GM20000 (cell line): ENCODE measurements around the gene NEK3.
"Not testable (repeated sequence)": the region's sequence is repeated elsewhere in the genome, so short reads cannot be mapped to it uniquely, and the experiment has no call there.

ENCODE experiments used
- DNase-seq: peaks from one replicate; pipeline ENCODE4 v3.0.0; 2012; ENCODE audit warnings: low spot score
- TF ChIP-seq, protein P1 (sequence below): IDR thresholded peaks from 2 replicates; pipeline ENCODE4 v1.5.1; 2012; ENCODE audit warnings: mild to moderate bottlenecking, control low read depth; ENCODE audit errors: extremely low read depth, missing control alignments

NEK3 gene

DNA sequence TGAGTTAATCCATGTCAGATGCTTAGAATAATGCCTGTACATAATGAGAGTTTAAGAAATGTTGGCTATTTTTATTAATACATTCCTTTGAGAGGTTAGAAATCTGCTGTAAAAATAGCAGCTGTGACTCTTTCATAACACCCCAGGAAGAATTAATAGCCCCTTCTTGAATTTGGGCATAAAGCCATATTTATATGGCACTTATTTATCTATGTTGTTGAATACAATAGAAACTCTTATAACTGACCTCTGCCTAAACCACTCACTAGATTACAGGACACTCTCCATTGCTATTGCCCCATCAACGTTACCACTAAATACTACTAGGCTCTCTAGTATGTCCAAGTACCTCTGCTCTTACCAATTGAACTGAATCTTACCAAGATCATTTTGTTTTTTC is 46.8 kb downstream of the NEK3 start:
- DNase-seq, result no peak
- TF ChIP-seq, protein P1, sequence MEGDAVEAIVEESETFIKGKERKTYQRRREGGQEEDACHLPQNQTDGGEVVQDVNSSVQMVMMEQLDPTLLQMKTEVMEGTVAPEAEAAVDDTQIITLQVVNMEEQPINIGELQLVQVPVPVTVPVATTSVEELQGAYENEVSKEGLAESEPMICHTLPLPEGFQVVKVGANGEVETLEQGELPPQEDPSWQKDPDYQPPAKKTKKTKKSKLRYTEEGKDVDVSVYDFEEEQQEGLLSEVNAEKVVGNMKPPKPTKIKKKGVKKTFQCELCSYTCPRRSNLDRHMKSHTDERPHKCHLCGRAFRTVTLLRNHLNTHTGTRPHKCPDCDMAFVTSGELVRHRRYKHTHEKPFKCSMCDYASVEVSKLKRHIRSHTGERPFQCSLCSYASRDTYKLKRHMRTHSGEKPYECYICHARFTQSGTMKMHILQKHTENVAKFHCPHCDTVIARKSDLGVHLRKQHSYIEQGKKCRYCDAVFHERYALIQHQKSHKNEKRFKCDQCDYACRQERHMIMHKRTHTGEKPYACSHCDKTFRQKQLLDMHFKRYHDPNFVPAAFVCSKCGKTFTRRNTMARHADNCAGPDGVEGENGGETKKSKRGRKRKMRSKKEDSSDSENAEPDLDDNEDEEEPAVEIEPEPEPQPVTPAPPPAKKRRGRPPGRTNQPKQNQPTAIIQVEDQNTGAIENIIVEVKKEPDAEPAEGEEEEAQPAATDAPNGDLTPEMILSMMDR, result no peak

DNA sequence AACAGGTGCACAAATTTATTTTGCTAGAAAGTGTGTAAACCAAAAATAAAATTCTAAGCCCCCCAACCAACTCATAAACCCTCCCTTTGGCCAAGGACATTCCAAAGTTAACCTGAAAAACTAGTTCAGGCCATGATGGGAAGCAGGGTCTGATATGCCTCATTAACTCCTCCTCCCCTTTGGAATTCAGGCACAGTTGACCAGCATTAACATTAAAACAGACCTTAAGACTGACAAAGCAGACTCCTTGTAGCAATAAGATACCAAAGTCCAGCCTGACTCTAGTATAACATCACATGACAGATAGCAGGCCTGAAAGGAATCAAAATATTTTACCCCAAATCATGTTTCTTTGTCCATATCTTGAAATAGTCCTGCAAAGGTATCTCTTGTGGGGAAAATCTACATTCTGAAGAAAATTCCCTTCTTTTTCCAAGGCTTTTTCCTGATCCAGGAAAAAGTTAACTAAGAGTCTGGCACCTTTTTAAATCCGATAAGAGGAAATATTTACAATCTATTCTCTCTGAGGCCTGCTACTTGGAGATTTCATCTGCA is 50.2 kb downstream of the NEK3 start:
- DNase-seq, result no peak
- TF ChIP-seq, protein P1, result no peak

DNA sequence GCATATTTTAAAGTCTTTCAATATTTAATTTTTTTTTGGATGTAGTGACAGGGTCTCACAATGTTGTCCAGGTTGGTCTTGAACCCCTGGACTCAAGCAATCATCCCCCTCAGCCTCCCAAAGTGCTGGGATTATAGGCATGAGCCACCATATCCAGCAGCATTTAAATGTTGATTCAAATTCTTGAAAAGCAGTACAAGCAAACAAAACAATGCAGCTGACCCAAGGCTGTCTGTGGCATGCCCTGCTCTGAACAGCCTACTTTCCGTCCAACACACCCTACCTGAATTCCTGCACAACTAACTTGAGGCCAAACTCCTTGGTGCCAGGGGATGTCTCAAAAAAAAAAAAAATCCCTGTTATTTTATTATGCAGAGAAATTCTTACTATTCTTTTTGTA is 53.6 kb downstream of the NEK3 start:
- DNase-seq, result no peak
- TF ChIP-seq, protein P1, result no peak

DNA sequence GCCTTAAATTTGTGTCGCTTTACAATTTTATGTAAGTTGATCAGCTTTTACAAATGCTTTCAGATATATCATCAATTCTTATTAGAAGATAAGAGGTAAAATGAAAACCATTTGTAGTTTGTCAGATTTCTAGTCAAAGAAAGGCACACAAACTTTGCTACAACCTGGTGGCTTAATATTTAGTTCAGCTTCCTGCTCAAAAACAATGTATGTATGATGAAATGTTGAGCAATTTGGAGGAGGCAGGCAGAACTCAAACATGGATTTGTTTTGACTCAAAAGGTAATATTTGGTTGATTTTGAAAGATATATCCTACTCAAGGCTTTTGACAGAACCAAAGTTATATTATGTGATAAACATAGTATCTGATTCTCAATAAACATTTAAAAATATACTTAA is 54.8 kb downstream of the NEK3 start:
- DNase-seq, result no peak
- TF ChIP-seq, protein P1, result no peak

DNA sequence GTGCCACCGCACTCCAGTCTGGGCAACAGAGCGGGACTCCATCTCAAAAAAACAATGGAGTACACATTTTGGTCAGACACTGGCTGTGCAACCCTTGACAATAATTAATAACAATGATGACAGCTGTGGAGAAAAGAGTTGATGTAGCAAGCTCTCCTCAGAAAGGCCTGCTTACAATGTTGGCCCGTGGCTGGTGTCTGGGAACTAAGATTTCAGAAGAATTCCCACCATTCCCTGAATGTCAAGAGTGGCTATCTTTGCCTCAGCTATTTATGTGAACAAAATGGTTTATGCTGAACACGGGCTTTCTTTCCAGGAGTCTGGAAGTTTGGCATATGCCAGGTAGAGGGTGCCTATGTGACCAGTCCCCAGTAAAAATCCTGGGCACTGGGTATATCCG is 56.0 kb downstream of the NEK3 start:
- TF ChIP-seq, protein P1, result no peak
- DNase-seq, result no peak

DNA sequence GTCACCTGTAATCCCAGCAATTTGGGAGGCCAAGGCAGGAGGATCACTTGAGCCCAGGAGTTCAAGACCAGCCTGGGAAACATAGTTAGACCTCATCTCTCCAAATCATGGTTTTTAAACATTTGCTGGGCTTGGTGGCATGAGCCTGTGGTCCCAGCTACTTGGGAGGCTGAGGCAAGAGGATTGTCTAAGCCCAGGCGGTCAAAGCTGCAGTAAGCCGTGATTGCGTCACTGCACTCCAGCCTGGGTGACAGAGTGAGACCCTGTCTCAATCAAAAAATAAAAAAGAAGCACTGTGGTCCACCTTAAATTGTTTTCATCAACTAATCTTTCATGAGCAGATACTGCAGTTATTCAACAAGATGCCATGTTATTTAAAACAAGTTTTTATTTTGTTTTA is 57.0 kb downstream of the NEK3 start:
- DNase-seq, result not testable (repeated sequence)

DNA sequence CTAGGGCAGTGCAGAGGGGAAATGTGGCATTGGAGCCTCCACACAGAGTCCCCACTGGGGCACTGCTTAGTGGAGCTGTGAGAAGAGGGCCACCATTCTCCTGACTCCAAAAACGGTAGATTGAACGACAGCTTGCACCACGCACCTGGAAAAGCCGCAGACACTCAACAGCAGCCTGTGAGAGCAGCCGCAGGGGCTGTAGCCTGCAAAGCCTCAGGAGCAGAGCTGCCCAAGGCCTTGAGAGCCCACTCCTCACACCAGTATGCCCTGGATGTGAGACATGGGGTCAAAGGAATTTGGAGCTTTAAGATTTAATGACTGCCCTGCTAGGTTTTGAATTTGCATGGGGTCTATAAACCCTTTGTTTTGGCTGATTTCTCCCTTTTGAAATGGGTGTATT is 62.2 kb downstream of the NEK3 start:
- no peak for DNase-seq
- TF ChIP-seq, protein P1, result no peak

DNA sequence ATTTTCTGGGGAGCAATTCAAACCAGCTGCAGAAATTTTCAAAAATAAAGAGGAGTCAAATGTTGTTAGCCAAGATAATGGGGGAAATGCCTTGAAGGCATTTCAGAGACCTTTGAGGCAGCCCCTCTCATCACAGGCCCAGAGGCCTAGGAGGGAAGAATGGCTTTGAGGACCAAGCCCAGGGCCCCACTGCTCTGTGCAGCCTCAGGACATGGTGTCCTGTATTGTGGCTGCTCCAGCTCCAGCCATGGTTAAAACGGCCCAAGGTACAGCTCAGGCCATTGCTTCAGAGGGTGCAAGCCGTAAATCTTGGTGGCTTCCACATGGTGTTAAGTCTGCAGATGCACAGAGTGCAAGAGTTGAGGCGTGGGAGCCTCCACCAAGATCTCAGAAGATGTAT is 62.6 kb downstream of the NEK3 start:
- TF ChIP-seq, protein P1, result no peak
- no peak for DNase-seq
